Epidermal melanocyte (primary cell): Measurements from ENCODE around the gene TXNRD2.
"Not testable (repeated sequence)": the region's sequence is repeated elsewhere in the genome, so short reads cannot be mapped to it uniquely, and the experiment has no call there.

Experiments
- DNase-seq: peaks from one replicate; pipeline ENCODE4 v3.0.0; 2011; ENCODE audit warnings: low spot score; ENCODE audit not compliant: insufficient read length

Gene TXNRD2

GRCh38 chr22:19848298-19849224, 93.1 kb downstream of the TXNRD2 start:
- DNase-seq: no peak

- DNase-seq: no peak
Measured at GRCh38 chr22:19847345-19847632, 94.3 kb downstream of the TXNRD2 start.

GRCh38 chr22:19846620-19847344, 94.8 kb downstream of the TXNRD2 start:
- no peak for DNase-seq

GRCh38 chr22:19845054-19845722, 96.4 kb downstream of the TXNRD2 start:
- no peak for DNase-seq

- DNase-seq: peak; percentile 34
Measured at GRCh38 chr22:19844377-19845053, 97.1 kb downstream of the TXNRD2 start.

GRCh38 chr22:19843857-19844376, 97.7 kb downstream of the TXNRD2 start:
- no peak for DNase-seq

GRCh38 chr22:19843107-19843856, 98.3 kb downstream of the TXNRD2 start:
- no peak for DNase-seq

GRCh38 chr22:19842393-19843106, 99.1 kb downstream of the TXNRD2 start:
- no peak for DNase-seq

GRCh38 chr22:19841641-19842392, 99.8 kb downstream of the TXNRD2 start:
- DNase-seq: no peak

GRCh38 chr22:19840955-19841640, 100.5 kb downstream of the TXNRD2 start:
- DNase-seq: no peak

- DNase-seq: no peak
Measured at GRCh38 chr22:19840059-19840458, 101.6 kb downstream of the TXNRD2 start.

GRCh38 chr22:19837915-19838314, 103.7 kb downstream of the TXNRD2 start:
- DNase-seq: no peak

- DNase-seq: no peak
Measured at GRCh38 chr22:19836512-19836911, 105.1 kb downstream of the TXNRD2 start.

- DNase-seq: no peak
Measured at GRCh38 chr22:19834599-19834998, 107.0 kb downstream of the TXNRD2 start.

GRCh38 chr22:19833327-19833726, 108.3 kb downstream of the TXNRD2 start:
- not testable (repeated sequence) for DNase-seq

GRCh38 chr22:19832476-19833108, 109.0 kb downstream of the TXNRD2 start:
- no peak for DNase-seq

GRCh38 chr22:19831979-19832378, 109.6 kb downstream of the TXNRD2 start:
- DNase-seq: not testable (repeated sequence)

- no peak for DNase-seq
Measured at GRCh38 chr22:19831016-19831415, 110.6 kb downstream of the TXNRD2 start.
